ENCODE data around the gene IRF6.
A peak's percentile ranks its signal among the peaks of the same experiment; 100 is the strongest.

IRF6 gene

DNA sequence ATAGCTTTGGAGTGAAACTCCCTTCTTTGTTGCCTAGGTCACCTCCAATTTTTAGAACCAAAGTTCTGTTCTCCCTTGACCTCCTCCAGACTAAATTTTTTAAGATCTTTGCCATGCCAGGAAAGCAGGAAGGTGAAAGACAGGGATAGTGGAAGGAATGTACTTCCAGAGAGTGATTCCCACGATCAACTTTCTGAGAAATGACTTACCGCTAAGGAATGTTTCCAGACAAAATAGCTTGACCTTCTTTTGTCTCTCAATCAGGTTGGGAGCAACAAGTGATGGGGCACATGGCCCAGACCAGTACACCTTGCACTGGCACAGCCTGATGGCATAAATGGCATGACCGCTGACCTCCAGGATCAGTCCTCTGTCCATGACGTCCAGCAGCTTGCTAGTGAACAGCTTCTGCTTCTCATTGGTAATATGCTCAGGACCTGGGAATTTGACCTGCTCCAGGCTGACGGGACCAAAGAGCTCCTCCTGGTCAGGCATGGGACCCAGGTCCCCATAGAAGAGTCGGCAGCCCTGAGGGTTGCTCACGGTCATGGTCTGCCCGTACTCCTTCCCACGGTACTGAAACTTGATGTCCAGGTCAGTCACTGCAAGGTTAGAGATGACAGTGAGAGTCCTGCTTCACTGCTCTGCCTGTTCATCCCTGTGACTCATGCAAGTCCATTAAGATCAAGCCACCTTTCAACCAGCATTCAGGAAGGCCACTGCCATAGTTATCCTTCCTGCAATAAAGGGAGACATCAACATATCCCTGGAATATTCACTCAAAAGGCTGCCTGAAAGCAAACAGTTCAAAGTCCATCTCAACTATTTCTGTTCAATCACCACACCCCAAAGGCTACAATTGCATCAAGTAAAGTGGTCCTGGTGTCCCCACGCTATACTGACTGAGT is 15.4 kb downstream of the IRF6 start:
- peak; percentile 55 for DNase-seq (ENCODE audit: low read depth)

- no peak for DNase-seq (ENCODE audit: low read depth)
Observed at GRCh38 chr1:209789245-209789644, 16.7 kb downstream of the IRF6 start.

DNA sequence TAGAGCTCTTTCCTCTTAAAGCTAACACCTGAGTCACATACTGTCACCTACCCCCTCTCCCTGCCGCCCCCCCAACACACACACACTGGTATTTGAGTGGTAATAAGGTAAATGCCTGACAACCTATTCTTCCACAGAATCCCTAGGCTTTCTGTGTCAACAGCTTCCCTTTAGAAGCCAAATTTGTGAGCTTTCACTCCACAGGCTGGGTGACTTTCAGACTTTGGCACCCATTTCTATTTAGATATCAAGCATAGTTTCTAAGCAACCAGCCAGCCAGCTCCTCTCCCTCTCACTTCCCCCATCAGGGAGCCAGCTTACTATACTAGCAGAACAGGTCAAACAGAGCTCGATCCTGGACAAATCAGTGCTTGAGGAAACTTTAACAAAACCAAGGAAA is 18.4 kb downstream of the IRF6 start:
- DNase-seq (ENCODE audit: low read depth), result no peak

- no peak for DNase-seq (ENCODE audit: low read depth)
Observed at GRCh38 chr1:209786146-209786545, 19.8 kb downstream of the IRF6 start.

GRCh38 chr1:209785592-209785991 is 20.4 kb downstream of the IRF6 start:
- no peak for DNase-seq (ENCODE audit: low read depth)

- DNase-seq (ENCODE audit: low read depth), result peak; percentile 99
Observed at GRCh38 chr1:209784265-209785169, 21.4 kb downstream of the IRF6 start, which contains the start of gene C1orf74. Gene C1orf74 (minus strand): TSS chr1:209784559. CDS start chr1:209783634, 925 bp downstream.

DNA sequence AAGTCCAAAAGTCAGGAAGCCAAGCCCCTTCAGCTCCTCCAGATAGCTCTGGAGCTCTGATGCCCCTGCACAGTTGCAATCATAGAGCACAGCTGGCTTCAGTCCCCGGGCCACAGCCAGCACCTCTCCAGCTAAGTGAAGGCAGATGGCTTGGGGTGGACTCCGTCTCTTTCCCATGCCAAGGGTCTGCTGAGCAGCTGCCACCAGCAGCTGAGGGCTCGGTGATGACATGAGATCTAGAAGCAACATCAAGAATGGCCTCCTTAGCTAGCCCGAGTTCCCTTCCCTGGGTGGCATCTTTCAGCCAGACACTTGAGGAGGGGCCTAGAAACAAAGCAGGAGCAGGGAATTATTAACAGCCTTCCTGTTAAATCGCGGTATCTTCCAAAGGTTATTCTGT is 22.6 kb downstream of the IRF6 start:
- no peak for DNase-seq (ENCODE audit: low read depth)

- no peak for DNase-seq (ENCODE audit: low read depth)
Observed at GRCh38 chr1:209780268-209780667, 25.7 kb downstream of the IRF6 start.

DNA sequence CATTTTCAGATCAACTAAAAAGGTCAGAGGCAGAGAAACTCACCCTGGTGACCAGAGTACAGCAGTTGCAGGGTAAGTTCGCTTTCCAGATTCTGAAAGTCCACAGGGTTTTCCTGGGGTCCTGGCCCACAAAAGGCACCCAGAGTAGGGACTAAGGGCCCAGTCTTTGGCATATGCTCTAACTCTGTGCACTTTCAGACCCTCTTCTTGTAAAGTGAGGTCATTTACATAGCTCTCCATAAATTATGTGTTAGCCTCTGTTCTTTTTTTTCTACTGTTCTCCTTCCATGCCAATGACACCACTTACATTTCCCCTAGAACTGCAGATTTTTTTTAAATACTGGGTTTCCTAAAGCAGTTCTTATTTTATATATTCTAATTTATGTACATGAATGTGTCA is 27.8 kb downstream of the IRF6 start:
- DNase-seq (ENCODE audit: low read depth), result no peak

- DNase-seq (ENCODE audit: low read depth), result no peak
Observed at GRCh38 chr1:209777587-209777986, 28.4 kb downstream of the IRF6 start.

GRCh38 chr1:209775678-209776077 is 30.3 kb downstream of the IRF6 start:
- DNase-seq (ENCODE audit: low read depth), result no peak

DNA sequence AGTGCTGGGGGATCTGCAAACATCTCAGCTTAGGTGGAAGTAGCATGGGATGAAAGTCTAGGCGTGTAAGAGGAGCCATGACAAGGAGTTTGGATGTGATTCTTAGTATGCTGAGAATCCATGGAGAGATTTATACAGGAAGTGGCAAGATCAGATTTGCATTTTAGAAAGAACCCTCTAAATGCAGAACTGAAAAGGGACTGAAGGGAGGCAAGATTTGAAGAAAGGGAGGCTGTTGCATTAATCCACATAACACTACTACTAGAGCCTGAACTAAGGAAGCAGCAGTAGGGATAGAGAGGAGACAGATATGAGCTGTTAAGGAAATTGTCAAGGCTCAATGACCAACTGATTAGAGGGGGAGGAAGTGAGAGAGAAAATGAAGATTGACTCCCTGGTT is 31.4 kb downstream of the IRF6 start:
- DNase-seq (ENCODE audit: low read depth), result no peak

DNA sequence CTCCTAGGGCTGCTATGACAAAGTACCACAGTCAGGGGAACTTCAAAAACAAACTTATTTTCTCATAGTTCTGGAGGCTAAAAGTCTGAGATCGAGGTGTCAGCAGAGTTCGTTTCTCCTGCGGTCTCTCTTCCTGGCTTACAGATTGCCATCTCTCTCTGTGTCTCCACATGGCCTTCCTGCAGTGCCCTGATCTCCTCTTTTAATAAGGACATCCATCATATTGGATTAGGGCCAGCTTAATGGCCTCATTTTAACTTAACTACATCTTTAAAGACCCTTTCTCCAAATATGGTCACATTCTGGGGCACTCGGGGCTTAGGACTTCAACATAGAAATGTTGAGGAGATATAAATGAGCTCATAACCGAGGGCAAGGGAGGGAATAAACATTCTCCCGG is 33.8 kb downstream of the IRF6 start:
- DNase-seq (ENCODE audit: low read depth), result no peak

- no peak for DNase-seq (ENCODE audit: low read depth)
Observed at GRCh38 chr1:209770636-209771415, 35.1 kb downstream of the IRF6 start.

GRCh38 chr1:209769971-209770370 is 36.0 kb downstream of the IRF6 start:
- peak; percentile 32 for DNase-seq (ENCODE audit: low read depth)

- DNase-seq (ENCODE audit: low read depth), result peak; percentile 85
Observed at GRCh38 chr1:209769171-209769904, 36.6 kb downstream of the IRF6 start.

DNA sequence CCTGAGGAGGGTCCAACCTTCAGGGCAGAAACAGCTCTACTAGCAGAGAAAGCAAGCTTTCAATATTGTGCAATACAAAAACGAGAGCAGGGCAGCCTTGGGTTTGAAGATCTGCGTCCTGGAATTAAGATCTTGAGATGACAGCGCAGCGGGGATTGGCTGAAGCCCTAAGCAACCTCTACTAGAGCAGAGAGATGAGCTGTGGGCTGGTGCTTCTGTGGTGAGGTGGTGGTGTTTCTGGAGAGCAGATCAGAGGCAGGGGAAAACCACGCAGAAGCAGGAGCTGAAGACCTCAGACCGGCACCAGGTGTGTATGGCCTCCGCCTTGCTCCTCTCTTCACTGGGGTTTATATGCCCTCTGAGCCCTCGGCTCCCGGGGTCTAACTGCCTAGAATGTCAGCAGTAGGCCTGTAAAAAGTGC is 37.6 kb downstream of the IRF6 start:
- DNase-seq (ENCODE audit: low read depth), result no peak

DNA sequence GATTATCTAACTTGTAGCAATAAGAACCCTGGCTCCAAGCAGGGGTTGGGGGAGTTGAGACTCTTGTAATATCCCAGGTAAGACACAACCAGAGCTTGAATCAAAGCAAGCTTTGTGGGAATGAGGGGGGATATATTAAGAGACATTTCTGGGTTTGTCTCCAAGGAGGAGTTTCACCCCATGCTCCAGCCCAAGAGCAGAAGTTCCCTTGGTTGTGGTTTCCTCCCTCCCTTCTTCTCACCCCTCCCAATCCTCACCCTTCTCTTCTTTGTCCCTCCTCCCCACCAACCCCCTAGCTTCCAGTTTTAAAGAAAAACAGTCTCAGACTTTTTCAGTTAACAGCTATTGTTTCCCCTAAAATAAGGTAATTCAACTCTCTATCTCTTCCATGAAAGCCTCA is 38.2 kb downstream of the IRF6 start:
- DNase-seq (ENCODE audit: low read depth), result no peak

- no peak for DNase-seq (ENCODE audit: low read depth)
Observed at GRCh38 chr1:209767096-209767495, 38.8 kb downstream of the IRF6 start.

DNA sequence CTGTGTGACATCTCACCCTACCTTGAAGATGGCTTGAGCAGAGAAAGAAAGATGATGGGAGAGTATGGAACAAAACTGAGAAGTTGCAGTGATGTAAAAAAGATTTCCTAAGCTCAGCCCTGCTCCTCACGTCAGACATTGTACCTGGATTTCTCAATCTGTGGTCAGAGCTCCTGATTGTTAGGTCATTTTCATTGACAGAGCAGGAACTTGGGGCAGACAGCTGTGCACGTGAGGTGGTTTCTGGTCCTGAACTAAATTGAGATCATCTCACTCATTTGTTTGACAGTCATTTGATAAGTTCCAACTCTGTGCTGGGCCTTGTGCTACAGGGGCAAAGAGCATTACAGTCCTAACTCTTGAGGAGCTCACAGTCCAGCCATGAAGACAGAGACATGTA is 39.9 kb downstream of the IRF6 start:
- DNase-seq (ENCODE audit: low read depth), result no peak

GRCh38 chr1:209761011-209761635 is 44.8 kb downstream of the IRF6 start:
- DNase-seq (ENCODE audit: low read depth), result no peak

Measured in ELR (cell line).